Measurements from ENCODE around the gene TRAF3IP1. TPM values are rescaled to one million over a fixed set of nuclear protein-coding genes. Genes with fewer than 3 reads are reported as not detected.

Gene TRAF3IP1
- total RNA-seq, 1 experiment from 2014 or later, result 8.2 TPM

- no peaks in the 10 kb centered on the region for H3F3A ChIP-seq (ENCODE audit: low read length, unreplicated experiment)
- POLR2A ChIA-PET (ENCODE audit: unreplicated experiment), result no interaction called here
- BruUV-seq (replicated peaks), result no TSS peak
Observed at GRCh38 chr2:238313289-238313990, 6.9 kb upstream of the TRAF3IP1 start.

GRCh38 chr2:238313991-238314350 is 6.3 kb upstream of the TRAF3IP1 start:
- Histone ChIP-seq H3K9me3 (ENCODE audit: low read length) (no peaks in the 10 kb centered on the region), H2AFZ (ENCODE audit: low read length) (no peak overlapping the region), H3K4me2 (ENCODE audit: low read length) (no peak overlapping the region), H3K4me1 (ENCODE audit: insufficient read depth, low read length) (no peaks in the 10 kb centered on the region), H4K20me1 (ENCODE audit: low read length) (no peaks in the 10 kb centered on the region), H3K27ac (ENCODE audit: low read length) (no peak overlapping the region), H3K27me3 (ENCODE audit: low read length) (no peaks in the 10 kb centered on the region), H3K4me3 (ENCODE audit: low read length) (no peak overlapping the region), H3K9me2 (replicated peaks; ENCODE audit: low read length) (no peaks in the 10 kb centered on the region), H3K36me3 (ENCODE audit: low read depth, low read length) (no peaks in the 10 kb centered on the region), H3K79me2 (ENCODE audit: low read length) (no peaks in the 10 kb centered on the region), H3K9ac (ENCODE audit: low read length) (no peak overlapping the region), H3F3A (ENCODE audit: low read length, unreplicated experiment) (no peaks in the 10 kb centered on the region)
- intact Hi-C loops (cut with micrococcal nuclease), result no loop called here
- no peak for ATAC-seq
- no peak for TF ChIP-seq EZH2 (IDR thresholded peaks at IDR 0.05; ENCODE audit: low read length, unreplicated experiment)
- TF ChIP-seq EZH2phosphoT487 (IDR thresholded peaks at IDR 0.05; ENCODE audit: borderline replicate concordance, low read length), result no peak
- TF ChIP-seq CTCF (conservative IDR thresholded peaks at IDR 0.05; ENCODE audit: low read depth, low read length), result no peak
- BruUV-seq (replicated peaks), result no TSS peak
- ChIA-PET POLR2A (ENCODE audit: unreplicated experiment) (no interaction called here), CTCF (no interaction called here)
- no peak for DNase-seq

More at GRCh38 chr2:238313289-238313990, 6.9 kb upstream of the TRAF3IP1 start:
- no peak overlapping the region for H2AFZ ChIP-seq (ENCODE audit: low read length)
- H3K9me2 ChIP-seq (replicated peaks; ENCODE audit: low read length), result no peaks in the 10 kb centered on the region
- H3K9ac ChIP-seq (ENCODE audit: low read length), result no peak overlapping the region
- no peaks in the 10 kb centered on the region for H4K20me1 ChIP-seq (ENCODE audit: low read length)
- DNase-seq (no peak), ATAC-seq (no peak)
- H3K27me3 ChIP-seq (ENCODE audit: low read length), result no peaks in the 10 kb centered on the region
- no peak overlapping the region for H3K4me2 ChIP-seq (ENCODE audit: low read length)
- no peak overlapping the region for H3K4me3 ChIP-seq (ENCODE audit: low read length)
- H3K4me1 ChIP-seq (ENCODE audit: insufficient read depth, low read length), result no peaks in the 10 kb centered on the region
- no peaks in the 10 kb centered on the region for H3K9me3 ChIP-seq (ENCODE audit: low read length)
- CTCF ChIA-PET, result no interaction called here
- H3K36me3 ChIP-seq (ENCODE audit: low read depth, low read length), result no peaks in the 10 kb centered on the region
- intact Hi-C loops (cut with micrococcal nuclease), result no loop called here
- H3K79me2 ChIP-seq (ENCODE audit: low read length), result no peaks in the 10 kb centered on the region
- H3K27ac ChIP-seq (ENCODE audit: low read length), result no peak overlapping the region
- TF ChIP-seq EZH2 (IDR thresholded peaks at IDR 0.05; ENCODE audit: low read length, unreplicated experiment) (no peak), CTCF (conservative IDR thresholded peaks at IDR 0.05; ENCODE audit: low read depth, low read length) (no peak), EZH2phosphoT487 (IDR thresholded peaks at IDR 0.05; ENCODE audit: borderline replicate concordance, low read length) (no peak)

GRCh38 chr2:238314576-238314975 is 5.7 kb upstream of the TRAF3IP1 start:
- no TSS peak for BruUV-seq (replicated peaks)
- no peaks in the 10 kb centered on the region for H3F3A ChIP-seq (ENCODE audit: low read length, unreplicated experiment)
- H3K4me1 ChIP-seq (ENCODE audit: insufficient read depth, low read length), result no peaks in the 10 kb centered on the region
- no peak overlapping the region for H2AFZ ChIP-seq (ENCODE audit: low read length)
- H3K79me2 ChIP-seq (ENCODE audit: low read length), result no peaks in the 10 kb centered on the region
- no peak overlapping the region for H3K4me2 ChIP-seq (ENCODE audit: low read length)
- H3K27me3 ChIP-seq (ENCODE audit: low read length), result no peaks in the 10 kb centered on the region
- intact Hi-C loops (cut with micrococcal nuclease), result no loop called here
- TF ChIP-seq EZH2 (IDR thresholded peaks at IDR 0.05; ENCODE audit: low read length, unreplicated experiment) (no peak), CTCF (conservative IDR thresholded peaks at IDR 0.05; ENCODE audit: low read depth, low read length) (no peak), EZH2phosphoT487 (IDR thresholded peaks at IDR 0.05; ENCODE audit: borderline replicate concordance, low read length) (no peak)
- ATAC-seq (no peak), DNase-seq (no peak)
- no peak overlapping the region for H3K4me3 ChIP-seq (ENCODE audit: low read length)
- H3K9me3 ChIP-seq (ENCODE audit: low read length), result no peaks in the 10 kb centered on the region
- H3K9ac ChIP-seq (ENCODE audit: low read length), result no peak overlapping the region
- H3K27ac ChIP-seq (ENCODE audit: low read length), result no peak overlapping the region
- ChIA-PET CTCF (no interaction called here), POLR2A (ENCODE audit: unreplicated experiment) (no interaction called here)
- H4K20me1 ChIP-seq (ENCODE audit: low read length), result no peaks in the 10 kb centered on the region
- no peaks in the 10 kb centered on the region for H3K9me2 ChIP-seq (replicated peaks; ENCODE audit: low read length)
- H3K36me3 ChIP-seq (ENCODE audit: low read depth, low read length), result no peaks in the 10 kb centered on the region
